Activated CD4-positive, alpha-beta T cell treated with anti-CD3 and anti-CD28 coated beads, Interleukin-2, amount 10 ng/mL, durations not matched to agents 24 days and 14 days (primary cell): ENCODE measurements around the gene TRUB2. TPM values are rescaled to one million over a fixed set of nuclear protein-coding genes. Genes with fewer than 3 reads are reported as not detected.

Experiments
- DNase-seq: peaks from one replicate; pipeline ENCODE4 v3.0.0; 2022
- H3K27ac Mint-ChIP-seq: one replicate; pipeline ENCODE4 v1.8.0; 2022; ENCODE audit warnings: mild to moderate bottlenecking, mixed read lengths
- H3K27me3 Mint-ChIP-seq: one replicate; pipeline ENCODE4 v1.8.0; 2022; ENCODE audit warnings: mixed read lengths
- H3K36me3 Mint-ChIP-seq: one replicate; pipeline ENCODE4 v1.8.0; 2022; ENCODE audit warnings: low read depth, mild to moderate bottlenecking, mixed read lengths
- H3K4me1 Mint-ChIP-seq: one replicate; pipeline ENCODE4 v1.8.0; 2021; ENCODE audit warnings: mixed read lengths
- H3K4me3 Mint-ChIP-seq: one replicate; pipeline ENCODE4 v1.8.0; 2022; ENCODE audit warnings: mild to moderate bottlenecking, moderate library complexity, mixed read lengths
- H3K9me3 Mint-ChIP-seq: one replicate; pipeline ENCODE4 v1.8.0; 2021; ENCODE audit warnings: mixed read lengths
- intact Hi-C: fragments of 100-400 bp; cut with micrococcal nuclease; formaldehyde crosslinking; loops from one replicate; pipeline ENCODE4 v1.15.1; 2023
- total RNA-seq: library from RNA; stranded (reverse); gene quantifications from 2 replicates; pipeline ENCODE4 v1.2.3, GENCODE V29; 2022

The TRUB2 gene
- total RNA-seq, 1 donor from 2014 or later = 40.4 TPM

- intact Hi-C loops = no loop called here
- Mint-ChIP-seq H3K4me1 (peaks cover 1% of the 10 kb centered on the region), H3K27me3 (no peaks in the 10 kb centered on the region), H3K27ac (no peak overlapping the region), H3K9me3 (no peaks in the 10 kb centered on the region), H3K36me3 (peaks cover 4% of the 10 kb centered on the region), H3K4me3 (no peak overlapping the region)
- no peak for DNase-seq
Measured at GRCh38 chr9:128335161-128335560, 12.9 kb upstream of the TRUB2 start.

- H3K36me3 Mint-ChIP-seq = peaks cover 6% of the 10 kb centered on the region
- no peak overlapping the region for H3K4me3 Mint-ChIP-seq
- intact Hi-C loops = no loop called here
- H3K27me3 Mint-ChIP-seq = no peaks in the 10 kb centered on the region
- no peak for DNase-seq
- no peaks in the 10 kb centered on the region for H3K9me3 Mint-ChIP-seq
- no peak overlapping the region for H3K27ac Mint-ChIP-seq
- H3K4me1 Mint-ChIP-seq = no peaks in the 10 kb centered on the region
Measured at GRCh38 chr9:128333451-128333869, 11.2 kb upstream of the TRUB2 start.

- no peak for DNase-seq
- Mint-ChIP-seq H3K27ac (no peak overlapping the region), H3K4me3 (no peak overlapping the region), H3K36me3 (peaks cover 18% of the 10 kb centered on the region), H3K27me3 (no peaks in the 10 kb centered on the region), H3K4me1 (peaks cover 9% of the 10 kb centered on the region), H3K9me3 (no peaks in the 10 kb centered on the region)
- intact Hi-C loops = no loop called here
Measured at GRCh38 chr9:128325629-128326028, 3.4 kb upstream of the TRUB2 start.

- intact Hi-C loops = no loop called here
- peaks cover 9% of the 10 kb centered on the region for H3K4me1 Mint-ChIP-seq
- H3K9me3 Mint-ChIP-seq = no peaks in the 10 kb centered on the region
- H3K27ac Mint-ChIP-seq = no peak overlapping the region
- H3K4me3 Mint-ChIP-seq = peak overlapping the region; percentile 91
- H3K27me3 Mint-ChIP-seq = no peaks in the 10 kb centered on the region
- peaks cover 18% of the 10 kb centered on the region for H3K36me3 Mint-ChIP-seq
- no peak for DNase-seq
Measured at GRCh38 chr9:128324401-128324800, 2.2 kb upstream of the TRUB2 start.

GRCh38 chr9:128323791-128324190 is 1.5 kb upstream of the TRUB2 start:
- Mint-ChIP-seq H3K4me1 (peaks cover 9% of the 10 kb centered on the region), H3K27me3 (no peaks in the 10 kb centered on the region), H3K27ac (peak overlapping the region; percentile 97), H3K36me3 (peaks cover 18% of the 10 kb centered on the region), H3K4me3 (peak overlapping the region; percentile 91), H3K9me3 (no peaks in the 10 kb centered on the region)
- DNase-seq = no peak
- intact Hi-C loops = loop anchor here (1.0 to 2.0 kb wide), 3 partner anchors 47 to 559 kb away; partner anchors contain the start of genes BBLN, GOLGA2, LRRC8A and SWI5

GRCh38 chr9:128323212-128323730 is 1.0 kb upstream of the TRUB2 start:
- Mint-ChIP-seq H3K9me3 (no peaks in the 10 kb centered on the region), H3K27me3 (no peaks in the 10 kb centered on the region), H3K27ac (peak overlapping the region; percentile 97), H3K36me3 (peaks cover 16% of the 10 kb centered on the region), H3K4me1 (peaks cover 9% of the 10 kb centered on the region), H3K4me3 (peak overlapping the region; percentile 91)
- no peak for DNase-seq
- intact Hi-C loops = loop anchor here (1.0 to 2.0 kb wide), 3 partner anchors 47 to 560 kb away; partner anchors contain the start of genes BBLN, GOLGA2, LRRC8A and SWI5

GRCh38 chr9:128321879-128322403 is 306 bp downstream of the TRUB2 start:
- peak overlapping the region; percentile 97 for H3K27ac Mint-ChIP-seq
- H3K27me3 Mint-ChIP-seq = no peaks in the 10 kb centered on the region
- peaks cover 16% of the 10 kb centered on the region for H3K36me3 Mint-ChIP-seq
- no peaks in the 10 kb centered on the region for H3K9me3 Mint-ChIP-seq
- intact Hi-C loops = loop anchor here (1.0 to 2.0 kb wide), 6 partner anchors 19 to 561 kb away; partner anchors contain the start of genes BBLN, GLE1, LRRC8A and URM1
- peaks cover 9% of the 10 kb centered on the region for H3K4me1 Mint-ChIP-seq
- peak overlapping the region; percentile 91 for H3K4me3 Mint-ChIP-seq
- no peak for DNase-seq

GRCh38 chr9:128321343-128321742 is 904 bp downstream of the TRUB2 start:
- H3K27ac Mint-ChIP-seq = no peak overlapping the region
- no peaks in the 10 kb centered on the region for H3K9me3 Mint-ChIP-seq
- intact Hi-C loops = no loop called here
- peaks cover 9% of the 10 kb centered on the region for H3K4me1 Mint-ChIP-seq
- DNase-seq = no peak
- no peaks in the 10 kb centered on the region for H3K27me3 Mint-ChIP-seq
- peaks cover 16% of the 10 kb centered on the region for H3K36me3 Mint-ChIP-seq
- H3K4me3 Mint-ChIP-seq = peak overlapping the region; percentile 91

- H3K27me3 Mint-ChIP-seq = no peaks in the 10 kb centered on the region
- no peak overlapping the region for H3K4me3 Mint-ChIP-seq
- no peaks in the 10 kb centered on the region for H3K4me1 Mint-ChIP-seq
- no peaks in the 10 kb centered on the region for H3K9me3 Mint-ChIP-seq
- H3K27ac Mint-ChIP-seq = no peak overlapping the region
- intact Hi-C loops = no loop called here
- peaks cover 14% of the 10 kb centered on the region for H3K36me3 Mint-ChIP-seq
- no peak for DNase-seq
Measured at GRCh38 chr9:128317629-128318028, 4.6 kb downstream of the TRUB2 start.

- no peak for DNase-seq
- Mint-ChIP-seq H3K36me3 (peaks cover 14% of the 10 kb centered on the region), H3K9me3 (no peaks in the 10 kb centered on the region), H3K4me3 (no peak overlapping the region), H3K27me3 (no peaks in the 10 kb centered on the region), H3K4me1 (no peaks in the 10 kb centered on the region), H3K27ac (no peak overlapping the region)
- intact Hi-C loops = no loop called here
Measured at GRCh38 chr9:128316421-128316820, 5.8 kb downstream of the TRUB2 start.

- H3K27me3 Mint-ChIP-seq = no peaks in the 10 kb centered on the region
- H3K9me3 Mint-ChIP-seq = no peaks in the 10 kb centered on the region
- peaks cover 19% of the 10 kb centered on the region for H3K36me3 Mint-ChIP-seq
- no peaks in the 10 kb centered on the region for H3K4me1 Mint-ChIP-seq
- H3K4me3 Mint-ChIP-seq = no peak overlapping the region
- intact Hi-C loops = no loop called here
- no peak overlapping the region for H3K27ac Mint-ChIP-seq
- DNase-seq = no peak
Measured at GRCh38 chr9:128314697-128315096, 7.5 kb downstream of the TRUB2 start.

- peaks cover 29% of the 10 kb centered on the region for H3K36me3 Mint-ChIP-seq
- intact Hi-C loops = no loop called here
Measured at GRCh38 chr9:128310461-128310860, 11.8 kb downstream of the TRUB2 start.

GRCh38 chr9:128309551-128309950 is 12.7 kb downstream of the TRUB2 start:
- intact Hi-C loops = no loop called here
- DNase-seq = no peak
- H3K9me3 Mint-ChIP-seq = no peaks in the 10 kb centered on the region
- H3K27me3 Mint-ChIP-seq = no peaks in the 10 kb centered on the region
- H3K27ac Mint-ChIP-seq = no peak overlapping the region
- H3K36me3 Mint-ChIP-seq = peaks cover 27% of the 10 kb centered on the region
- no peak overlapping the region for H3K4me3 Mint-ChIP-seq
- no peaks in the 10 kb centered on the region for H3K4me1 Mint-ChIP-seq

More at GRCh38 chr9:128310461-128310860, 11.8 kb downstream of the TRUB2 start:
- Mint-ChIP-seq H3K27ac (no peak overlapping the region), H3K4me3 (no peak overlapping the region), H3K4me1 (no peaks in the 10 kb centered on the region), H3K9me3 (no peaks in the 10 kb centered on the region), H3K27me3 (no peaks in the 10 kb centered on the region)
- DNase-seq = no peak

- no peak overlapping the region for H3K27ac Mint-ChIP-seq
Measured at GRCh38 chr9:128304971-128305288, 17.3 kb downstream of the TRUB2 start.

More at GRCh38 chr9:128304971-128305288, 17.3 kb downstream of the TRUB2 start:
- no peak for DNase-seq
- intact Hi-C loops = no loop called here
- Mint-ChIP-seq H3K4me3 (no peak overlapping the region), H3K9me3 (no peaks in the 10 kb centered on the region), H3K4me1 (no peaks in the 10 kb centered on the region), H3K36me3 (peaks cover 19% of the 10 kb centered on the region), H3K27me3 (no peaks in the 10 kb centered on the region)
